A549 treated with dexamethasone at 1 μM for 4 hours (cell line): ENCODE measurements around the gene PRRX1. TPM values are rescaled to one million over a fixed set of nuclear protein-coding genes. Genes with fewer than 3 reads are reported as not detected.

ENCODE experiments used
- total RNA-seq: library from RNA; stranded (reverse); fragments of 200-300 nt; extraction: Qiagen RNA extraction; gene quantifications from 5 replicates; pipeline ENCODE4 v1.2.3, GENCODE V29; 2022

The PRRX1 gene
- total RNA-seq = 0.02 TPM in 1 of 5 replicates, not detected in the others

DNA sequence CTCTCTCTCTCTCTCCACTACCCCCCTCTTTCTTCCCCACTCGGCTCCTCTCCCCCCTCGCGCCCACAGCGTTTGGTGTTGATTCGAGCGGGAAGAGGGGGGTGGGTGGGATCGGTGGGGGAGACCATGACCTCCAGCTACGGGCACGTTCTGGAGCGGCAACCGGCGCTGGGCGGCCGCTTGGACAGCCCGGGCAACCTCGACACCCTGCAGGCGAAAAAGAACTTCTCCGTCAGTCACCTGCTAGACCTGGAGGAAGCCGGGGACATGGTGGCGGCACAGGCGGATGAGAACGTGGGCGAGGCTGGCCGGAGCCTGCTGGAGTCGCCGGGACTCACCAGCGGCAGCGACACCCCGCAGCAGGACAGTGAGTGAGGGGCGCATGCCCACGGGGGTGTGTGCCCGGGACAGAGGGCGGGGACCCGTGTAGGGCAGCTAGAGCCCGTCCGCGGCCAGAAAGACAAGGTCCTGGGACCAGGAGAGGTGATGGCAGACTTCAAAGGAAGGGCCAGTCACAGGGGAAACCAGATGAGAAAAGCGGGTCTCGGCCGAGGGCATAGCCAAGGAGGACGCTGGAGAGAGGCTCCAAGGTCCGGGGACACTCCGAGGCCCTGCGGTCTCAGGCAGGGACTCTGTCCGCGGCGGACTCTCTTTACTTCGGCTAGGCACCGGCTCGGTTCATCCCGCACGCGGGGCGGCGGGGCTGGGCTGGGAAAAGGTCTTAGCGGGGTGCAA lies at the start of gene PRRX1:
Gene PRRX1 (plus strand): TSS at position 39 of the 735 bp plus-strand sequence. CDS start 88 bp downstream, at position 127.

Other genes starting within 250 kb of the PRRX1 start
- 4.5 to 7.7 TPM (median 6.7 TPM) in 5 replicates for gene GORAB, start 132.0 kb upstream of the PRRX1 start, total RNA-seq